CD14-positive monocyte (primary cell): Measurements from ENCODE around the gene CAMSAP2. TPM values are rescaled to one million over a fixed set of nuclear protein-coding genes. Genes with fewer than 3 reads are reported as not detected.

Experiments
- DNase-seq, 3 donors: peaks; one replicate each; pipeline ENCODE4 v3.0.0-alpha.2; 2011 to 2022
- H2AFZ ChIP-seq: 2 replicates; pipeline ENCODE4 v1.6.0; 2012; ENCODE audit warnings: mild to moderate bottlenecking, low read depth, low read length, inconsistent platforms; ENCODE audit not compliant: insufficient read depth, poor library complexity, severe bottlenecking
- H3K27ac ChIP-seq, 2 donors: 1 replicate in 1 of 2; 2 replicates in 1 of 2; pipeline ENCODE4 v1.5.1; 2012 to 2013; ENCODE audit warnings: low read length in 2 of 2, control low read depth in 1 of 2, inconsistent platforms in 1 of 2, low read depth in 1 of 2, mild to moderate bottlenecking in 1 of 2
- H3K27me3 ChIP-seq, 2 donors: one replicate each; pipeline versions ENCODE4 v1.6.0 to v1.6.1; 2011 to 2013; ENCODE audit warnings: low read length in 2 of 2; ENCODE audit not compliant: control insufficient read depth in 2 of 2, insufficient read depth in 2 of 2
- H3K36me3 ChIP-seq, 2 donors: replicated peaks in 1 of 2; 1 replicate in 1 of 2; 2 replicates in 1 of 2; pipeline versions ENCODE4 v1.5.1 to v1.6.1; 2012 to 2013; ENCODE audit warnings: low read length in 2 of 2, control low read depth in 1 of 2, inconsistent platforms in 1 of 2, mild to moderate bottlenecking in 1 of 2; ENCODE audit not compliant: insufficient read depth in 2 of 2, control insufficient read depth in 1 of 2
- H3K4me1 ChIP-seq, 2 donors: 1 replicate in 1 of 2; 2 replicates in 1 of 2; pipeline versions ENCODE4 v1.5.1 to v1.6.1; 2012 to 2013; ENCODE audit warnings: low read length in 2 of 2, control low read depth in 1 of 2, inconsistent platforms in 1 of 2, mild to moderate bottlenecking in 1 of 2, moderate library complexity in 1 of 2; ENCODE audit not compliant: insufficient read depth in 2 of 2, control insufficient read depth in 1 of 2
- H3K4me2 ChIP-seq: replicated peaks from 2 replicates; pipeline ENCODE3; 2012; ENCODE audit warnings: low read length, moderate library complexity, mild to moderate bottlenecking; ENCODE audit not compliant: poor library complexity, severe bottlenecking; ENCODE audit errors: extremely low read depth
- H3K4me3 ChIP-seq, 3 experiments: fragments of 200-600 bp in 1 of 3; sonication (generic) in 1 of 3; replicated peaks in 1 of 3; 1 replicate in 2 of 3; 2 replicates in 1 of 3; pipeline ENCODE4 v1.5.1; 2011 to 2013; ENCODE audit warnings: low read length in 3 of 3, mild to moderate bottlenecking in 3 of 3, control low read depth in 2 of 3, low read depth in 2 of 3, inconsistent platforms in 1 of 3, moderate library complexity in 1 of 3
- H3K79me2 ChIP-seq: 2 replicates; pipeline ENCODE4 v1.6.0; 2012; ENCODE audit warnings: mild to moderate bottlenecking, control low read depth, inconsistent platforms, low read length, moderate library complexity; ENCODE audit not compliant: insufficient read depth
- H3K9ac ChIP-seq: 2 replicates; pipeline ENCODE4 v1.6.0; 2017; ENCODE audit warnings: low read length, mild to moderate bottlenecking; ENCODE audit not compliant: insufficient read depth, poor library complexity, severe bottlenecking
- H3K9me3 ChIP-seq, 2 donors: replicated peaks in 1 of 2; 1 replicate in 1 of 2; 2 replicates in 1 of 2; pipeline versions ENCODE4 v1.5.1 to v1.6.1; 2012 to 2013; ENCODE audit warnings: low read length in 2 of 2, control low read depth in 1 of 2; ENCODE audit not compliant: control insufficient read depth in 1 of 2, insufficient read depth in 1 of 2
- H4K20me1 ChIP-seq: 2 replicates; pipeline ENCODE4 v1.6.0; 2012; ENCODE audit warnings: mild to moderate bottlenecking, low read length, control low read depth, moderate library complexity; ENCODE audit not compliant: insufficient read depth
- H3K27ac Mint-ChIP-seq, 7 donors: one replicate each; pipeline ENCODE4 v1.8.0; 2020; ENCODE audit warnings: mild to moderate bottlenecking in 7 of 7, mixed read lengths in 7 of 7, moderate library complexity in 6 of 7, inconsistent platforms in 2 of 7
- H3K27me3 Mint-ChIP-seq, 3 donors: one replicate each; pipeline ENCODE4 v1.8.0; 2021 to 2022; ENCODE audit warnings: low read depth in 3 of 3, mild to moderate bottlenecking in 3 of 3, mixed read lengths in 3 of 3, moderate library complexity in 3 of 3, inconsistent platforms in 1 of 3
- H3K36me3 Mint-ChIP-seq, 2 donors: one replicate each; pipeline ENCODE4 v1.8.0; 2020; ENCODE audit warnings: mixed read lengths in 2 of 2, inconsistent platforms in 1 of 2, mild to moderate bottlenecking in 1 of 2
- H3K4me1 Mint-ChIP-seq: one replicate; pipeline ENCODE4 v1.8.0; 2020; ENCODE audit warnings: mild to moderate bottlenecking, mixed read lengths
- H3K4me3 Mint-ChIP-seq, 2 donors: one replicate each; pipeline ENCODE4 v1.8.0; 2020; ENCODE audit warnings: mild to moderate bottlenecking in 2 of 2, mixed read lengths in 2 of 2, moderate library complexity in 1 of 2
- H3K9me3 Mint-ChIP-seq, 7 donors: one replicate each; pipeline ENCODE4 v1.8.0; 2020 to 2022; ENCODE audit warnings: mixed read lengths in 7 of 7, mild to moderate bottlenecking in 6 of 7, moderate library complexity in 6 of 7, inconsistent platforms in 2 of 7
- WGBS: methylation state at CpG from one replicate; pipeline ENCODE4 v1.1.5; 2013; ENCODE audit warnings: missing lambda C conversion rate; ENCODE audit not compliant: insufficient coverage; 5-methylcytosine and 5-hydroxymethylcytosine counted together
- intact Hi-C, 2 donors: fragments of 100-400 bp; cut with micrococcal nuclease; formaldehyde crosslinking; loops; one replicate each; pipeline versions ENCODE4 v1.15.0 to v1.15.1; 2023
- polyA minus RNA-seq: library from RNA; depleted of rRNA, polyadenylated mRNA; stranded (reverse); fragments of >200 nt; gene quantifications from 2 replicates; pipeline ENCODE4 v1.2.3, GENCODE V29; 2012
- polyA plus RNA-seq, 3 donors: library from polyadenylated mRNA; depleted of rRNA in 1 of 3; unstranded in 2 of 3; stranded (reverse) in 1 of 3; fragments of 300-500 nt in 2 of 3; fragments of >200 nt in 1 of 3; fragmentation: Illumina TruSeq in 2 of 3; gene quantifications; 1 replicate in 2 of 3; 2 replicates in 1 of 3; pipeline ENCODE4 v1.2.3, GENCODE V29; 2012 to 2021
- total RNA-seq, 12 experiments: library from RNA in 1 of 12; stranded (reverse) in 1 of 12; fragments of 120-200 nt in 1 of 12; gene quantifications; one replicate each; pipeline ENCODE4 v1.2.4 and lab custom pipeline; 2013 to 2026; ENCODE audit warnings: mixed read lengths in 6 of 12, inconsistent platforms in 1 of 12
- TF ChIP-seq, protein P1 (sequence below): fragments of 200-600 bp; IDR thresholded peaks from one replicate; pipeline ENCODE4 v1.8.0; 2022; ENCODE audit warnings: antibody characterized with exemption, mild to moderate bottlenecking

CAMSAP2 gene
- 6.5 TPM for total RNA-seq (2013)
- polyA plus RNA-seq (1 to 10 TPM in 1 of 3 donors, under 1 TPM in 2; 0.89 to 1.3 (median 0.90) TPM), polyA minus RNA-seq (1.1 and 1.2 TPM in 2 replicates), total RNA-seq (lab: John Stamatoyannopoulos, UW) (17.2 to 161 (median 23.1) reads per million in 11 experiments)

GRCh38 chr1:200738327-200738948 lies at the start of gene CAMSAP2:
TSS of gene CAMSAP2 (plus strand) at chr1:200738893. CDS start at chr1:200739828, 935 bp downstream.
- Histone ChIP-seq H3K9ac (peak within 1 kb of the TSS; percentile 80), H3K4me2 (peak within 1 kb of the TSS; percentile 86), H3K27ac (peak within 1 kb of the TSS in 1 of 2 donors; percentile 75), H3K36me3 (no peaks in the 10 kb centered on the region), H3K4me1 (peaks cover 17 to 23% of the 10 kb centered on the region in 2 donors), H3K27me3 (peaks cover 42 to 49% of the 10 kb centered on the region in 2 donors), H4K20me1 (peaks cover 7% of the 10 kb centered on the region), H3K9me3 (peaks cover 0 to 4% of the 10 kb centered on the region in 2 donors), H2AFZ (peak within 1 kb of the TSS; percentile 94), H3K4me3 (peak within 1 kb of the TSS; percentile 69 to 91 (median 85)), H3K79me2 (no peaks in the 10 kb centered on the region)
- Mint-ChIP-seq H3K4me1 (peaks cover 23% of the 10 kb centered on the region), H3K36me3 (peaks cover 2 to 4% of the 10 kb centered on the region in 2 donors), H3K27ac (peak within 1 kb of the TSS; percentile 80 to 93 (median 82)), H3K4me3 (peak within 1 kb of the TSS; percentile 99), H3K27me3 (peaks cover 46 to 61% (median 53%) of the 10 kb centered on the region in 3 donors), H3K9me3 (peaks cover 0 to 12% (median 2%) of the 10 kb centered on the region in 7 donors)
- peak; percentile 51 to 73 (median 57) for DNase-seq
- intact Hi-C loops = loop anchor here in 1 of 2 donors (10.0 kb wide), 1 partner anchor 114 kb away; the partner anchor contains the start of gene KIF14
- TF ChIP-seq, protein P1, sequence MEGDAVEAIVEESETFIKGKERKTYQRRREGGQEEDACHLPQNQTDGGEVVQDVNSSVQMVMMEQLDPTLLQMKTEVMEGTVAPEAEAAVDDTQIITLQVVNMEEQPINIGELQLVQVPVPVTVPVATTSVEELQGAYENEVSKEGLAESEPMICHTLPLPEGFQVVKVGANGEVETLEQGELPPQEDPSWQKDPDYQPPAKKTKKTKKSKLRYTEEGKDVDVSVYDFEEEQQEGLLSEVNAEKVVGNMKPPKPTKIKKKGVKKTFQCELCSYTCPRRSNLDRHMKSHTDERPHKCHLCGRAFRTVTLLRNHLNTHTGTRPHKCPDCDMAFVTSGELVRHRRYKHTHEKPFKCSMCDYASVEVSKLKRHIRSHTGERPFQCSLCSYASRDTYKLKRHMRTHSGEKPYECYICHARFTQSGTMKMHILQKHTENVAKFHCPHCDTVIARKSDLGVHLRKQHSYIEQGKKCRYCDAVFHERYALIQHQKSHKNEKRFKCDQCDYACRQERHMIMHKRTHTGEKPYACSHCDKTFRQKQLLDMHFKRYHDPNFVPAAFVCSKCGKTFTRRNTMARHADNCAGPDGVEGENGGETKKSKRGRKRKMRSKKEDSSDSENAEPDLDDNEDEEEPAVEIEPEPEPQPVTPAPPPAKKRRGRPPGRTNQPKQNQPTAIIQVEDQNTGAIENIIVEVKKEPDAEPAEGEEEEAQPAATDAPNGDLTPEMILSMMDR = no peak
- WGBS = 0% methylated on average over 5 of the region's 33 CpGs

- TF ChIP-seq, protein P1 = no peak
- H3K9me3 ChIP-seq = no peaks in the 10 kb centered on the region
- H2AFZ ChIP-seq = no peak overlapping the region
- Mint-ChIP-seq H3K4me3 (no peak overlapping the region), H3K36me3 (no peaks in the 10 kb centered on the region), H3K4me1 (no peaks in the 10 kb centered on the region), H3K9me3 (peaks cover 0 to 8% (median 4%) of the 10 kb centered on the region in 7 donors), H3K27me3 (peaks cover 0 to 3% (median 2%) of the 10 kb centered on the region in 3 donors), H3K27ac (no peak overlapping the region)
- no CpG with 5 or more reads among the region's 1 CpG for WGBS
- no peak overlapping the region for H3K27ac ChIP-seq
- no peak overlapping the region for H3K9ac ChIP-seq
- no peaks in the 10 kb centered on the region for H3K79me2 ChIP-seq
- no peak overlapping the region for H3K4me2 ChIP-seq
- H4K20me1 ChIP-seq = no peaks in the 10 kb centered on the region
- no peak for DNase-seq
- H3K27me3 ChIP-seq = no peaks in the 10 kb centered on the region
- no peak overlapping the region for H3K4me3 ChIP-seq
- intact Hi-C loops = no loop called here
- no peaks in the 10 kb centered on the region for H3K4me1 ChIP-seq
- H3K36me3 ChIP-seq = no peaks in the 10 kb centered on the region
Observed at GRCh38 chr1:200692316-200692715, 46.4 kb upstream of the CAMSAP2 start.
